KOPT-K1 (cell line): ENCODE measurements around the gene DVL2.

Source experiments
- H3K27ac ChIP-seq: fragments of 200-600 bp; sonication (generic); 2 replicates; pipeline ENCODE4 v1.5.1; 2016; ENCODE audit warnings: antibody characterized with exemption, mild to moderate bottlenecking, low read depth, low read length; ENCODE audit not compliant: poor library complexity, severe bottlenecking
- H3K36me3 ChIP-seq: fragments of 200-600 bp; sonication (generic); 2 replicates; pipeline ENCODE4 v1.5.1; 2017; ENCODE audit warnings: antibody characterized with exemption, mild to moderate bottlenecking, low read length, moderate library complexity; ENCODE audit not compliant: insufficient read depth
- H3K9me3 ChIP-seq: fragments of 200-600 bp; sonication (generic); 2 replicates; pipeline ENCODE4 v1.5.1; 2017; ENCODE audit warnings: antibody characterized with exemption, low read length, mild to moderate bottlenecking; ENCODE audit not compliant: insufficient read depth, poor library complexity, severe bottlenecking

DVL2 gene

GRCh38 chr17:7234083-7234951, at the start of gene DVL2:
DVL2 (minus strand) TSS chr17:7234517; CDS start chr17:7234262, 255 bp downstream.
- Histone ChIP-seq H3K27ac (peak within 1 kb of the TSS; percentile 82), H3K9me3 (no peaks in the 10 kb centered on the region), H3K36me3 (peaks cover 46% of the 10 kb centered on the region)

- H3K36me3 ChIP-seq: no peaks in the 10 kb centered on the region
- no peak overlapping the region for H3K27ac ChIP-seq
- H3K9me3 ChIP-seq: no peaks in the 10 kb centered on the region
Measured at GRCh38 chr17:7283471-7284216, 49.3 kb upstream of the DVL2 start.

- no peaks in the 10 kb centered on the region for H3K9me3 ChIP-seq
- no peak overlapping the region for H3K27ac ChIP-seq
- H3K36me3 ChIP-seq: no peaks in the 10 kb centered on the region
Measured at GRCh38 chr17:7282752-7283321, 48.5 kb upstream of the DVL2 start.

GRCh38 chr17:7281953-7282751, 47.8 kb upstream of the DVL2 start:
- H3K9me3 ChIP-seq: no peaks in the 10 kb centered on the region
- no peaks in the 10 kb centered on the region for H3K36me3 ChIP-seq
- no peak overlapping the region for H3K27ac ChIP-seq

GRCh38 chr17:7281074-7281952, 47.0 kb upstream of the DVL2 start, which contains the start of gene SLC2A4:
SLC2A4 (plus strand) TSS chr17:7281718; CDS start chr17:7281935, 217 bp downstream.
- Histone ChIP-seq H3K36me3 (no peaks in the 10 kb centered on the region), H3K27ac (no peak within 1 kb of the TSS), H3K9me3 (no peaks in the 10 kb centered on the region)

- Histone ChIP-seq H3K9me3 (no peaks in the 10 kb centered on the region), H3K27ac (no peak overlapping the region), H3K36me3 (no peaks in the 10 kb centered on the region)
Measured at GRCh38 chr17:7280519-7281073, 46.3 kb upstream of the DVL2 start.

- Histone ChIP-seq H3K36me3 (no peaks in the 10 kb centered on the region), H3K9me3 (no peaks in the 10 kb centered on the region), H3K27ac (no peak overlapping the region)
Measured at GRCh38 chr17:7279448-7279847, 45.1 kb upstream of the DVL2 start.

- Histone ChIP-seq H3K27ac (no peak overlapping the region), H3K9me3 (no peaks in the 10 kb centered on the region), H3K36me3 (no peaks in the 10 kb centered on the region)
Measured at GRCh38 chr17:7266784-7267183, 32.5 kb upstream of the DVL2 start.

- Histone ChIP-seq H3K9me3 (no peaks in the 10 kb centered on the region), H3K27ac (no peak overlapping the region), H3K36me3 (peaks cover 20% of the 10 kb centered on the region)
Measured at GRCh38 chr17:7263801-7264078, 29.4 kb upstream of the DVL2 start.

GRCh38 chr17:7262935-7263800, 28.9 kb upstream of the DVL2 start:
- peaks cover 26% of the 10 kb centered on the region for H3K36me3 ChIP-seq
- H3K27ac ChIP-seq: no peak overlapping the region
- no peaks in the 10 kb centered on the region for H3K9me3 ChIP-seq

- Histone ChIP-seq H3K9me3 (no peaks in the 10 kb centered on the region), H3K36me3 (peaks cover 34% of the 10 kb centered on the region), H3K27ac (no peak within 1 kb of the TSS)
Measured at GRCh38 chr17:7262192-7262934, 28.0 kb upstream of the DVL2 start, which contains the start of gene CLDN7. CLDN7 (minus strand) TSS chr17:7262478; CDS start chr17:7262043, 435 bp downstream.

- no peaks in the 10 kb centered on the region for H3K9me3 ChIP-seq
- H3K27ac ChIP-seq: no peak overlapping the region
- peaks cover 41% of the 10 kb centered on the region for H3K36me3 ChIP-seq
Measured at GRCh38 chr17:7261379-7262191, 27.3 kb upstream of the DVL2 start.
